ENCODE measurements around the gene SLC22A4.

Gene SLC22A4

DNA sequence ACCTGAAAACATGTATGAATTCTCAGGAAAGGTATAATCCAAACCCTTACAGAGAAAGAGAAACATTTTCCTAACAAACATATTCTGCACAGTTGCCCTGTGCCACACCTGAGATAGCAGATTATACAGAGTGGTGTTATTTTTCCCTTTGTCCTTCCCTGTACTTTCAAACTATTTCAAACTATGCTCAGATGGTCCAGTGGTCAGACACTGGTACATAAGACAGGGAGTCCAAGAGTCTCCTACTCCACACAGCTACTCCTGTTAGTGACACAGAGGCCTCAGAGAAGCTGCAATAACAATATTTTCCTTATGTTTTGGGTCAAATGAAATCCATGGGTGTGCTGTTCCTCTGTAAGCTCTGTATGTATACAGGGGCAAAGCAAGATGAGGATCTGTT is 45.3 kb downstream of the SLC22A4 start:
- TF ChIP-seq POLR2AphosphoS5 (IDR thresholded peaks at IDR 0.05; ENCODE audit: low read depth, low read length) (no peak), SIN3A (IDR thresholded peaks at IDR 0.05; ENCODE audit: borderline replicate concordance, insufficient read depth, low read length) (no peak), FOXP2 (optimal IDR thresholded peaks at IDR 0.05; ENCODE audit: borderline replicate concordance, extremely low read depth, extremely low read length, insufficient read depth) (no peak), TAF1 (IDR thresholded peaks at IDR 0.05; ENCODE audit: borderline replicate concordance, insufficient read depth, low read length) (no peak)
- TF ChIP-seq, protein P1, sequence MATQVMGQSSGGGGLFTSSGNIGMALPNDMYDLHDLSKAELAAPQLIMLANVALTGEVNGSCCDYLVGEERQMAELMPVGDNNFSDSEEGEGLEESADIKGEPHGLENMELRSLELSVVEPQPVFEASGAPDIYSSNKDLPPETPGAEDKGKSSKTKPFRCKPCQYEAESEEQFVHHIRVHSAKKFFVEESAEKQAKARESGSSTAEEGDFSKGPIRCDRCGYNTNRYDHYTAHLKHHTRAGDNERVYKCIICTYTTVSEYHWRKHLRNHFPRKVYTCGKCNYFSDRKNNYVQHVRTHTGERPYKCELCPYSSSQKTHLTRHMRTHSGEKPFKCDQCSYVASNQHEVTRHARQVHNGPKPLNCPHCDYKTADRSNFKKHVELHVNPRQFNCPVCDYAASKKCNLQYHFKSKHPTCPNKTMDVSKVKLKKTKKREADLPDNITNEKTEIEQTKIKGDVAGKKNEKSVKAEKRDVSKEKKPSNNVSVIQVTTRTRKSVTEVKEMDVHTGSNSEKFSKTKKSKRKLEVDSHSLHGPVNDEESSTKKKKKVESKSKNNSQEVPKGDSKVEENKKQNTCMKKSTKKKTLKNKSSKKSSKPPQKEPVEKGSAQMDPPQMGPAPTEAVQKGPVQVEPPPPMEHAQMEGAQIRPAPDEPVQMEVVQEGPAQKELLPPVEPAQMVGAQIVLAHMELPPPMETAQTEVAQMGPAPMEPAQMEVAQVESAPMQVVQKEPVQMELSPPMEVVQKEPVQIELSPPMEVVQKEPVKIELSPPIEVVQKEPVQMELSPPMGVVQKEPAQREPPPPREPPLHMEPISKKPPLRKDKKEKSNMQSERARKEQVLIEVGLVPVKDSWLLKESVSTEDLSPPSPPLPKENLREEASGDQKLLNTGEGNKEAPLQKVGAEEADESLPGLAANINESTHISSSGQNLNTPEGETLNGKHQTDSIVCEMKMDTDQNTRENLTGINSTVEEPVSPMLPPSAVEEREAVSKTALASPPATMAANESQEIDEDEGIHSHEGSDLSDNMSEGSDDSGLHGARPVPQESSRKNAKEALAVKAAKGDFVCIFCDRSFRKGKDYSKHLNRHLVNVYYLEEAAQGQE (IDR thresholded peaks at IDR 0.05; ENCODE audit: insufficient read depth in 1 of 2, low read depth in 2 of 2, low read length in 2 of 2): no peak

DNA sequence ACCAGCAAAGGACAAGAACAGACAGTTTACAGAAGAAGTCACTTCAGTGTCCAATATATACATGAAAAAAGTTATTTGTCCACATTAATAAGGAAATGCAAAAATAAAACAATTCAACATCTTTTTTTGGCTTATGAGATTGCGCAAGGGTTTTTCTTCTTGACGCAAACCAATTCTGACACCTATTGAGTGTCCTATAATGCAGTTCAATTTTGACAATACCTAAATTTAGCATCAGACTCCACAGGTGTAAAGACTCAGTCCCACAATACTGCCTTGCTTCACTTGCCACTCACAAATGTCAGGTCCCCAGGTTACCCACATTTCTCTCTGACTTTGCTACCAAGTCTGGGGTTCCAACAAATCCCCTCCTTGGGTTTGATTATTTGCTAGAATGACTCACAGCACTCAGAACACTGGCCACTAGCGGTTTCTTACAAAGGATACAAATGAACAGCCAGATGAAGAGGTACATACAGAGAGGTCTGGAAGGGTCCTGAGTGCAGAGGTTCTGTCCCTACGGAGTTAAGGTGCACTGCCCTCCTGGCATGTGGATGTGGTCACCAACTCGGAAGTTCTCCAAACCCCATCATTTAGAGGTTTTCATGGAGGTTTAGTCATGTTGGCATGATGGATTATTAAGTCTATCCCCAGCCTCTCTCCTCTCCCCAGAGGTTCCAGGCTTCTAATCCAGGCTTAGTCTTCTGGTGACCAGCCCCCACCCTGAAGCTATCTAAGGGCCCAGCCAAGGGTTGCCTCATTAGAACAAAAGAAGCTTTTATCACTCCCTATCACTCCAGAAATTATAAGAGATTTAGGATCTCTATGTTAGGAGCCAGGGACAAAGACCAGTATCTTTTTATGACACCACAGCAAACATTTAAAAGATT is 48.3 kb downstream of the SLC22A4 start:
- TF ChIP-seq, protein P1 (IDR thresholded peaks at IDR 0.05; ENCODE audit: insufficient read depth in 1 of 2, low read depth in 2 of 2, low read length in 2 of 2): no peak
- no peak for TF ChIP-seq FOXP2 (optimal IDR thresholded peaks at IDR 0.05; ENCODE audit: borderline replicate concordance, extremely low read depth, extremely low read length, insufficient read depth)
- no peak for TF ChIP-seq TAF1 (IDR thresholded peaks at IDR 0.05; ENCODE audit: borderline replicate concordance, insufficient read depth, low read length)
- TF ChIP-seq SIN3A (IDR thresholded peaks at IDR 0.05; ENCODE audit: borderline replicate concordance, insufficient read depth, low read length): no peak
- TF ChIP-seq POLR2AphosphoS5 (IDR thresholded peaks at IDR 0.05; ENCODE audit: low read depth, low read length): no peak

DNA sequence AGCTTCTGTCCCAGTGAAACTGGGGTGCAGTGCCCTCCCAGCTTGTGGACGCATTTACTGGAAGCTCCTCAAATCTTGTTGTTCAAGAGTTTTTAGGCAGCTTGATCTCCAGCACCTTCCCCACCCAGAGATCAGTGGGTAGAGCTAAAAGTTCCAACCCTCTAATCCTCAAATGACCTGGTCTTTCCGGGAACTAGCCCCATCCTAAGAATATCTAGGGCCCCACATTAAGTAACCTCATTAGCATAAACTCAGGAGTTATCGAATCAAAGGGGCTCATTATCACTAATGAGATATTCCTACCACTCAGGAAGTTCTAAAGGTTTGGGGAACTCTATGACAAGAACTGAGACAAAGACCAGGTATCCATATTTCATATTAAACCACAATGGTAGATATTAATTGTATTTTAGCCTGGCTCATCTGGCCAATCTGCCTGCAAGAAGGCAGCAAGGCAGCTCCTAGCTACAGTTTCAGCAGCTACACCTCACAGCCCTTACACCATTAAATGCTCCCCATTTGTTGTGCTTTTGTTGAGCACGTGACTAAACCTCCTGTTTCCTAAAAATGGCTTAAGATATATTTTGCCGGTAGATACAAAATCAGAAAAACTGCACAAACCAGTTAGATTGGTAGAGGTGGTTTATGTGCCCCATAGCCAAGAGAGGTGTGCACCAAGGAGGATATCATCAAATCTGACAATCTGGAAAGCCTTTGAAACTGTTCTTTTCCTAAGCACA is 50.8 kb downstream of the SLC22A4 start:
- TF ChIP-seq, protein P1 (IDR thresholded peaks at IDR 0.05; ENCODE audit: insufficient read depth in 1 of 2, low read depth in 2 of 2, low read length in 2 of 2): no peak
- TF ChIP-seq FOXP2 (optimal IDR thresholded peaks at IDR 0.05; ENCODE audit: borderline replicate concordance, extremely low read depth, extremely low read length, insufficient read depth) (no peak), SIN3A (IDR thresholded peaks at IDR 0.05; ENCODE audit: borderline replicate concordance, insufficient read depth, low read length) (no peak), POLR2AphosphoS5 (IDR thresholded peaks at IDR 0.05; ENCODE audit: low read depth, low read length) (no peak), TAF1 (IDR thresholded peaks at IDR 0.05; ENCODE audit: borderline replicate concordance, insufficient read depth, low read length) (no peak)

DNA sequence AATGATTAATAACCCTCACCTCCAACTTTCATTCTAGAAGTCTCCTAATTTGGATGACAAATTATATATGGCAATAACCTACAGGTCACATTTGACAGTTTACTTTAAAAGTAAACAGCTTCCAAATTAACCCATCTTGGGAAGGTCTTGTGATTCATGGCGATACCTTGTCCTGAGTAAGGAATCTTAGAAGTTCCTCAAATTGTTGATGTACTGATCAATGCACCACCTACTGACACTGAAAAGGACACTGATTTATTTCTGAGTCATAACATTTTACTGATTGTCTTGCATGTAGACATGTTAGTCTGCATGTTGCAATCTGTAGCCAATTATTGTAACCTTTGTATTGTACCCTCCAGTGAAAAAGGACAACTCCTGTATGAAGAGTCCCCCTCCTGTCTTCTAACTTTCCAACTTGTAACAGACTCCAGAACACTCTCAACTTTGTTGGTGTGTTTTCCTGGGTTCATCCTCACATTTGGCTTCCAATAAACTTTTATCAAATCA is 59.3 kb downstream of the SLC22A4 start:
- TF ChIP-seq SIN3A (IDR thresholded peaks at IDR 0.05; ENCODE audit: borderline replicate concordance, insufficient read depth, low read length) (no peak), POLR2AphosphoS5 (IDR thresholded peaks at IDR 0.05; ENCODE audit: low read depth, low read length) (no peak), TAF1 (IDR thresholded peaks at IDR 0.05; ENCODE audit: borderline replicate concordance, insufficient read depth, low read length) (no peak)
- TF ChIP-seq, protein P1 (IDR thresholded peaks at IDR 0.05; ENCODE audit: insufficient read depth in 1 of 2, low read depth in 2 of 2, low read length in 2 of 2): no peak

Data from PFSK-1 (cell line).